ENCODE results near the gene MAP2K2. TPM values are rescaled to one million over a fixed set of nuclear protein-coding genes. Genes with fewer than 3 reads are reported as not detected.
"Not testable (repeated sequence)": the region's sequence is repeated elsewhere in the genome, so short reads cannot be mapped to it uniquely, and the experiment has no call there.

Gene MAP2K2
- total and polyA plus RNA-seq, 5 donors, result 113 to 151 (median 124) TPM

GRCh38 chr19:4151623-4152022 is 27.7 kb upstream of the MAP2K2 start:
- intact Hi-C loops (cut with DNase I), result no loop called here
- Histone ChIP-seq H3K4me3 (ENCODE audit: low read length) (no peak overlapping the region), H3K4me1 (ENCODE audit: control insufficient read depth, insufficient read depth, low read length) (no peaks in the 10 kb centered on the region), H3K27ac (ENCODE audit: low read length) (no peak overlapping the region), H3K9me3 (ENCODE audit: control insufficient read depth, low read length) (no peaks in the 10 kb centered on the region), H3K27me3 (ENCODE audit: control insufficient read depth, insufficient read depth) (no peaks in the 10 kb centered on the region)
- ATAC-seq, result no peak
- 65% methylated on average over 6 of the region's 6 CpGs for WGBS
- DNase-seq, result no peak

GRCh38 chr19:4149518-4150288 is 25.8 kb upstream of the MAP2K2 start:
- DNase-seq (no peak), ATAC-seq (peak in 1 of 2 donors; percentile 22)
- H3K27me3 ChIP-seq (ENCODE audit: control insufficient read depth, insufficient read depth), result no peaks in the 10 kb centered on the region
- 44% methylated on average over 17 of the region's 17 CpGs for WGBS
- no peaks in the 10 kb centered on the region for H3K9me3 ChIP-seq (ENCODE audit: control insufficient read depth, low read length)
- no peak overlapping the region for H3K27ac ChIP-seq (ENCODE audit: low read length)
- no peak overlapping the region for H3K4me3 ChIP-seq (ENCODE audit: low read length)
- no peaks in the 10 kb centered on the region for H3K4me1 ChIP-seq (ENCODE audit: control insufficient read depth, insufficient read depth, low read length)
- intact Hi-C loops (cut with DNase I), result loop anchor here in 1 of 4 donors (10.0 kb wide), 1 partner anchor 55 kb away; no protein-coding TSS in a partner anchor

DNA sequence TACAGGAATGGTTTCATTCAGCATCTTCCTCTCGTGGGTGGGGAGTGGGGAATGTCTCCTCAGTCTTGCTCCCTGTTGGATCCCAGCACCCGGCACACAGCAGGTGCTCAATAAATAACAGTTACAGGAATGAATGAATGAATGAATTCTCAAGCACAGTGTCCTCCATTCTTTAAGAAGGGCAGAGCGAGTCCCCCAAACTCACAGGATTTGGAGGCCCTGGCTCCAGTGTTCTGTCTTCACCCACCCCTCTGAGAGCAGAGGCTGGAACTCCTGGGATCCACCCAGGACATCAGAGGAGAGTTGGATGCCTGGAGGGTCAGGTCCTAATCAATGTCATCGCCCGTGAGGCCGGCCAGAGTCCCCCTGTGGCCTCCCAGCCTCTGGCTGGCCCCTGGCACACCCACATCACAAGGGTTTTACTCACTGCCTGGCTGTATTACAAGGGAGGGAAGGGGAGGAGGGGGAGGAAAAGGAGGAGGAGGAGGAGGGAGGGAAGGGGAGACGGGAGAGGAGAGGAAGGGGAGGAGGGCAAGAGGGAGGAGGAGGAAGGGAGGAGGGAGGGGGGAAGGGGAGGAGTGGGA is 20.8 kb upstream of the MAP2K2 start:
- Histone ChIP-seq H3K4me3 (ENCODE audit: low read length) (no peak overlapping the region), H3K9me3 (ENCODE audit: control insufficient read depth, low read length) (no peaks in the 10 kb centered on the region), H3K4me1 (ENCODE audit: control insufficient read depth, insufficient read depth, low read length) (no peaks in the 10 kb centered on the region), H3K27ac (ENCODE audit: low read length) (no peak overlapping the region), H3K27me3 (ENCODE audit: control insufficient read depth, insufficient read depth) (no peaks in the 10 kb centered on the region)
- DNase-seq (peak in 1 of 3 donors; percentile 18), ATAC-seq (peak; percentile 34 to 60)
- WGBS, result 34% methylated on average over 7 of the region's 7 CpGs
- intact Hi-C loops (cut with DNase I), result loop anchor here in 1 of 4 donors (10.0 kb wide), 1 partner anchor 60 kb away; no protein-coding TSS in a partner anchor

DNA sequence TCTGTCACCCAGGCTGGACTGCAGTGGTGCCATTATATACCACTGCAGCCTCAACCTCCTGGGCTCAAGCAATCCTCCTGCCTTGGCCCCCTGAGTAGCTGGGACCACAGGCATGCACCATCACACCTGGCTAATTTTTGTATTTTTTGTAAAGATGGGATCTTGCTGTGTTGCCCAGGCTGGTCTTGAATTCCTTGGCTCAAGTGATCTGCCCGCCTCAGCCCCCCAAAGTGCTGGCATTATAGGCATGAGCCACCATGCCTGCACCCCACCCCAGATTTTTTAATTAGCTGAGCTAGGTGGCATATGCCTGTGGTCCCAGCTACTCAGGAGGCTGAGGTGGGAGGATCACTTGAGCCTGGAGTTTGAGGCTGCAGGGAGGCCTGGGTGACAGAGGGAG is 19.0 kb upstream of the MAP2K2 start:
- not testable (repeated sequence) for H3K27me3 ChIP-seq (ENCODE audit: control insufficient read depth, insufficient read depth); H3K4me1 ChIP-seq (ENCODE audit: control insufficient read depth, insufficient read depth, low read length); H3K27ac ChIP-seq (ENCODE audit: low read length); H3K9me3 ChIP-seq (ENCODE audit: control insufficient read depth, low read length); H3K4me3 ChIP-seq (ENCODE audit: low read length); DNase-seq; ATAC-seq
- WGBS, result 94% methylated on average over 1 of the region's 1 CpG
- intact Hi-C loops (cut with DNase I), result loop anchor here in 1 of 4 donors (10.0 kb wide), 1 partner anchor 62 kb away; no protein-coding TSS in a partner anchor

DNA sequence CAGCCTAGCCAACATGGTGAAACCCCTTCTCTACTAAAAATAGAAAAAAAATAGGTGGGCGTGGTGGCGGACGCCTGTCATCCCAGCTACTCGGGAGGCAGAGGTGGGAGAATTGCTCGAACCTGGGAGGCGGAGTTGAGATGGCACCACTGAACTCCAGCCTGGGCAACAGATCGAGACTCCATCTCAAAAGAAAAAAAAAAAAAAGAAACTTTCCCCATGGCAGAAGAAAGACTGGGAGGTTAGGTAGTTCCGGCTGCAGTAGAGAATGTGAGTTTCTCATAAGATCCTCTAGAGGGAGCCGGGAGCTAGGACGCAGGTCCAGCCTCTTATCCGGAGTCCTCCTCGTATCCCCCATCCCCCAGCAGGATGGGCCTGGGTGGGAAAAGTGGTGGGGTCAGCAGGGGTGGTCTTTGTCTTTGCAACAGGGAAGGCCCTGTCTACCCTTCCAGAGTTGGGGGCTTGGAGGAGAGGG is 16.4 kb upstream of the MAP2K2 start:
- no peak overlapping the region for H3K27ac ChIP-seq (ENCODE audit: low read length)
- no peaks in the 10 kb centered on the region for H3K4me1 ChIP-seq (ENCODE audit: control insufficient read depth, insufficient read depth, low read length)
- intact Hi-C loops (cut with DNase I), result loop anchor here in 1 of 4 donors (10.0 kb wide), 1 partner anchor 65 kb away; no protein-coding TSS in a partner anchor
- DNase-seq (peak in 1 of 3 donors; percentile 64), ATAC-seq (peak; percentile 84 to 86)
- no peaks in the 10 kb centered on the region for H3K27me3 ChIP-seq (ENCODE audit: control insufficient read depth, insufficient read depth)
- no peaks in the 10 kb centered on the region for H3K9me3 ChIP-seq (ENCODE audit: control insufficient read depth, low read length)
- H3K4me3 ChIP-seq (ENCODE audit: low read length), result no peak overlapping the region
- 23% methylated on average over 12 of the region's 12 CpGs for WGBS

DNA sequence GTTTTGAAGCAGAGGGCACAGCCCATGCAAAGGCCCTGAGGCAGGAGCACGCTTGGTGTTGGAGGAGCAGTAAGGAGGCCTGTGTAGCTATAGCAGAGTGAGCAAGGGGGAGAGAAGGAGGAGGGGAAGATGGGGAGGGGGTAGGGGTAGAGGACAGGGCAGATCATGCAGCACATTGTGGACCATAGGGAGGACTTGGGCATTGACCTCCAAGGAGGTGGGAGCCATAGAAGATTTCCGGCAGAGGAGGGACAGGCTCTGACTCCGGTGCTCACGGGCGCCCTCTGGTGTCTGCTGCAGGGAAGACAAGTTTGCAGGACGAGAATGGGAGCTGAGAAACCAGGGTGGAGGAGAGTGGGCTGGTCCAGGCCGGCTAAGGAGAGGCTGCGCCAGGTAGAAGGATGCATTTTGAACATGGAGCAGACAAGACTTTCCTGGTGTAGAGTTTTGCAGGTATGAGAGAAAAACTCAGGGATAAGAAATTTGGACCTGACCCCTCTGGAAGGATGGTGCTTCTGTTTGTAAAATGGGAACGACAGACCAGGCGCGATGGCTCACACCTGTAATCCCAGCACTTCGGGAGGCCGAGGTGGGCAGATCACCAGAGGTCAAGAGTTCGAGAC is 15.8 kb upstream of the MAP2K2 start:
- intact Hi-C loops (cut with DNase I), result loop anchor here in 1 of 4 donors (10.0 kb wide), 1 partner anchor 65 kb away; no protein-coding TSS in a partner anchor
- no peaks in the 10 kb centered on the region for H3K4me1 ChIP-seq (ENCODE audit: control insufficient read depth, insufficient read depth, low read length)
- no peak overlapping the region for H3K4me3 ChIP-seq (ENCODE audit: low read length)

GRCh38 chr19:4138445-4138844 is 14.5 kb upstream of the MAP2K2 start:
- H3K4me3 ChIP-seq (ENCODE audit: low read length), result no peak overlapping the region
- no peak overlapping the region for H3K27ac ChIP-seq (ENCODE audit: low read length)
- intact Hi-C loops (cut with DNase I), result no loop called here
- no peaks in the 10 kb centered on the region for H3K4me1 ChIP-seq (ENCODE audit: control insufficient read depth, insufficient read depth, low read length)
- WGBS, result 80% methylated on average over 5 of the region's 5 CpGs
- DNase-seq (no peak), ATAC-seq (no peak)
- H3K27me3 ChIP-seq (ENCODE audit: control insufficient read depth, insufficient read depth), result no peaks in the 10 kb centered on the region
- H3K9me3 ChIP-seq (ENCODE audit: control insufficient read depth, low read length), result no peaks in the 10 kb centered on the region

More for the DNA sequence above, 15.8 kb upstream of the MAP2K2 start:
- 38% methylated on average over 14 of the region's 14 CpGs for WGBS
- no peaks in the 10 kb centered on the region for H3K9me3 ChIP-seq (ENCODE audit: control insufficient read depth, low read length)
- no peak overlapping the region for H3K27ac ChIP-seq (ENCODE audit: low read length)
- H3K27me3 ChIP-seq (ENCODE audit: control insufficient read depth, insufficient read depth), result no peaks in the 10 kb centered on the region
- ATAC-seq (peak; percentile 82 to 90), DNase-seq (peak; percentile 72 to 92 (median 89))

DNA sequence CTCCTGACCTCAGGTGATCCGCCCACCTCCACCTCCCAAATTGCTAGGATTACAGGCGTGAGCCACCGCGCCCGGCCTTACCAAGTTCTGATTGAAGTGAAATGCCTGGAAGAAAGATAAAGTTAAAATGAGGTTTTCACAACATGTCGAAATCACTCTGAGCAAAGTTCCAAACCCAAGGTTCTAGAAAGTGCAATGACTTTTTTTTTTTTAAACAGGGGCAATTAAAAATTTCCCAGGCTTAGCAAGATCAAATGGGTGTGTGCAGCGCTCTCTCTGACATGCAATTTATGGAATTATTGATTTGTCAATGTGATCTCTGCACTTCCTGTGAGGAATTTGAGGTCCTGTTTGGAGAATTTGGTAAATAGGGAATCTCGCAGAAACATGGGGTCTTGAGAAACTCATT is 12.8 kb upstream of the MAP2K2 start:
- DNase-seq (no peak), ATAC-seq (no peak)
- H3K4me3 ChIP-seq (ENCODE audit: low read length), result no peak overlapping the region
- H3K27me3 ChIP-seq (ENCODE audit: control insufficient read depth, insufficient read depth), result no peaks in the 10 kb centered on the region
- H3K9me3 ChIP-seq (ENCODE audit: control insufficient read depth, low read length), result no peaks in the 10 kb centered on the region
- H3K27ac ChIP-seq (ENCODE audit: low read length), result no peak overlapping the region
- intact Hi-C loops (cut with DNase I), result no loop called here
- 90% methylated on average over 8 of the region's 8 CpGs for WGBS
- H3K4me1 ChIP-seq (ENCODE audit: control insufficient read depth, insufficient read depth, low read length), result no peaks in the 10 kb centered on the region

GRCh38 chr19:4135386-4135785 is 11.5 kb upstream of the MAP2K2 start:
- H3K4me3 ChIP-seq (ENCODE audit: low read length); H3K27me3 ChIP-seq (ENCODE audit: control insufficient read depth, insufficient read depth); intact Hi-C loops (cut with DNase I); ATAC-seq; H3K27ac ChIP-seq (ENCODE audit: low read length); H3K4me1 ChIP-seq (ENCODE audit: control insufficient read depth, insufficient read depth, low read length); H3K9me3 ChIP-seq (ENCODE audit: control insufficient read depth, low read length); DNase-seq: not testable (repeated sequence)
- WGBS, result 89% methylated on average over 9 of the region's 9 CpGs

- H3K4me3 ChIP-seq (ENCODE audit: low read length), result no peak overlapping the region
- no peaks in the 10 kb centered on the region for H3K9me3 ChIP-seq (ENCODE audit: control insufficient read depth, low read length)
- H3K4me1 ChIP-seq (ENCODE audit: control insufficient read depth, insufficient read depth, low read length), result peaks cover 1% of the 10 kb centered on the region
- DNase-seq (no peak), ATAC-seq (peak in 1 of 2 donors; percentile 14)
- intact Hi-C loops (cut with DNase I), result no loop called here
- 26% methylated on average over 6 of the region's 6 CpGs for WGBS
- H3K27ac ChIP-seq (ENCODE audit: low read length), result no peak overlapping the region
- no peaks in the 10 kb centered on the region for H3K27me3 ChIP-seq (ENCODE audit: control insufficient read depth, insufficient read depth)
Observed at GRCh38 chr19:4134351-4134750, 10.4 kb upstream of the MAP2K2 start.

Measured in right cardiac atrium (tissue), 5 donors.